Tibial artery (tissue), 4 donors: ENCODE data around the gene KIF16B.

Experiments
- DNase-seq, 2 donors: peaks; one replicate each; pipeline ENCODE4 v3.0.0-alpha.2; 2019
- H3K27ac ChIP-seq, 2 donors: fragments of 200-600 bp; sonication (generic) in 1 of 2; 1 replicate in 1 of 2; 2 replicates in 1 of 2; pipeline ENCODE4 v1.5.1; 2018 to 2019; ENCODE audit warnings: mild to moderate bottlenecking in 1 of 2
- H3K27me3 ChIP-seq, 2 donors: fragments of 200-600 bp; sonication (generic) in 1 of 2; one replicate each; pipeline versions ENCODE4 v1.5.1 to v1.6.0; 2016 to 2019
- H3K36me3 ChIP-seq, 3 donors: fragments of 200-600 bp; sonication (generic) in 2 of 3; one replicate each; pipeline ENCODE4 v1.5.1; 2016 to 2019; ENCODE audit warnings: mild to moderate bottlenecking in 2 of 3
- H3K4me1 ChIP-seq, 4 donors: fragments of 200-600 bp; sonication (generic) in 2 of 4; 1 replicate in 3 of 4; 2 replicates in 1 of 4; pipeline ENCODE4 v1.5.1; 2016 to 2019
- H3K4me3 ChIP-seq, 2 donors: fragments of 200-600 bp; sonication (generic) in 1 of 2; 1 replicate in 1 of 2; 2 replicates in 1 of 2; pipeline ENCODE4 v1.5.1; 2018 to 2019; ENCODE audit warnings: mild to moderate bottlenecking in 2 of 2
- H3K9me3 ChIP-seq, 3 donors: fragments of 200-600 bp; sonication (generic) in 1 of 3; one replicate each; pipeline ENCODE4 v1.5.1; 2016 to 2019
- intact Hi-C: fragments of 100-400 bp; cut with DNase I; formaldehyde crosslinking; loops from one replicate; pipeline ENCODE4 v1.15.0; 2023; ENCODE audit warnings: low total_unique reads
- TF ChIP-seq, protein P1 (sequence below), 2 experiments: fragments of 200-600 bp in 1 of 2; fragments of 450-650 bp in 1 of 2; IDR thresholded peaks; one replicate each; pipeline ENCODE4 v1.5.1; 2017 to 2019; ENCODE audit warnings: antibody characterized with exemption in 2 of 2, mild to moderate bottlenecking in 1 of 2, moderate library complexity in 1 of 2

The KIF16B gene

GRCh38 chr20:16535277-16535676 lies 38.0 kb downstream of the KIF16B start:
- H3K4me3 ChIP-seq = no peak overlapping the region
- H3K36me3 ChIP-seq = no peaks in the 10 kb centered on the region
- no peaks in the 10 kb centered on the region for H3K4me1 ChIP-seq
- no peak overlapping the region for H3K27ac ChIP-seq
- no peak for DNase-seq
- no peaks in the 10 kb centered on the region for H3K9me3 ChIP-seq
- intact Hi-C loops = no loop called here
- TF ChIP-seq, protein P1, sequence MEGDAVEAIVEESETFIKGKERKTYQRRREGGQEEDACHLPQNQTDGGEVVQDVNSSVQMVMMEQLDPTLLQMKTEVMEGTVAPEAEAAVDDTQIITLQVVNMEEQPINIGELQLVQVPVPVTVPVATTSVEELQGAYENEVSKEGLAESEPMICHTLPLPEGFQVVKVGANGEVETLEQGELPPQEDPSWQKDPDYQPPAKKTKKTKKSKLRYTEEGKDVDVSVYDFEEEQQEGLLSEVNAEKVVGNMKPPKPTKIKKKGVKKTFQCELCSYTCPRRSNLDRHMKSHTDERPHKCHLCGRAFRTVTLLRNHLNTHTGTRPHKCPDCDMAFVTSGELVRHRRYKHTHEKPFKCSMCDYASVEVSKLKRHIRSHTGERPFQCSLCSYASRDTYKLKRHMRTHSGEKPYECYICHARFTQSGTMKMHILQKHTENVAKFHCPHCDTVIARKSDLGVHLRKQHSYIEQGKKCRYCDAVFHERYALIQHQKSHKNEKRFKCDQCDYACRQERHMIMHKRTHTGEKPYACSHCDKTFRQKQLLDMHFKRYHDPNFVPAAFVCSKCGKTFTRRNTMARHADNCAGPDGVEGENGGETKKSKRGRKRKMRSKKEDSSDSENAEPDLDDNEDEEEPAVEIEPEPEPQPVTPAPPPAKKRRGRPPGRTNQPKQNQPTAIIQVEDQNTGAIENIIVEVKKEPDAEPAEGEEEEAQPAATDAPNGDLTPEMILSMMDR (IDR thresholded peaks at IDR 0.05) = no peak
- H3K27me3 ChIP-seq = no peaks in the 10 kb centered on the region

GRCh38 chr20:16533502-16533901 lies 39.7 kb downstream of the KIF16B start:
- H3K4me3 ChIP-seq = no peak overlapping the region
- H3K9me3 ChIP-seq = no peaks in the 10 kb centered on the region
- H3K27ac ChIP-seq = no peak overlapping the region

GRCh38 chr20:16531485-16531884 lies 41.8 kb downstream of the KIF16B start:
- Histone ChIP-seq H3K27me3 (no peaks in the 10 kb centered on the region), H3K4me3 (no peak overlapping the region), H3K36me3 (peaks cover 0 to 3% (median 0%) of the 10 kb centered on the region in 3 donors), H3K27ac (no peak overlapping the region), H3K4me1 (no peaks in the 10 kb centered on the region), H3K9me3 (no peaks in the 10 kb centered on the region)
- intact Hi-C loops = no loop called here
- TF ChIP-seq, protein P1 (IDR thresholded peaks at IDR 0.05) = no peak
- no peak for DNase-seq

More at GRCh38 chr20:16533502-16533901, 39.7 kb downstream of the KIF16B start:
- no peaks in the 10 kb centered on the region for H3K4me1 ChIP-seq
- TF ChIP-seq, protein P1 (IDR thresholded peaks at IDR 0.05) = no peak
- no peaks in the 10 kb centered on the region for H3K36me3 ChIP-seq
- no peak for DNase-seq
- intact Hi-C loops = no loop called here
- no peaks in the 10 kb centered on the region for H3K27me3 ChIP-seq

DNA sequence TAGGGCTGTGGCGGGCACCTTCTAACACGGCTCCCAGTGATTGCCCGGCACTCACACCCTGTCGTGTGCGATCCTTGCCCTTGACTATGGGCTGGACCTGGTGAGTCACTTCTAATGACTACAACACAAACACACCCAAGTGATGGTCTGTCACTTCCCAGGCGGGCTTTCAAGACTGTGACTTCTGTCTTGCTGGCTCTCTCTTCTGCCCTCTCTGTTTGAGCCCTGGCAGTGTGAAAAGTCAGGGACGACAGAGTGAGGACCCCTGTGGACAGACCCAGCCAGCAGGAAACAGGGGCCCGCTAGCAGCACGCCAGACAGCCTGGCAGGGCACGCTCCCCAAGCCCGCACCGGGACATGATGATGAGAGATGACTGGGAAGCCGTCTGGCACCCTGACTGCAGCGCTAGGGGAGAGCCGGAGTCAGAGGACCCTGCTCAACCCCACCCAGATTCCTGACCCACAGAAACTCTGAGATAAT lies 43.0 kb downstream of the KIF16B start:
- Histone ChIP-seq H3K4me1 (no peaks in the 10 kb centered on the region), H3K27ac (no peak overlapping the region), H3K9me3 (no peaks in the 10 kb centered on the region), H3K27me3 (no peaks in the 10 kb centered on the region), H3K36me3 (peaks cover 3 to 8% (median 5%) of the 10 kb centered on the region in 3 donors), H3K4me3 (no peak overlapping the region)
- TF ChIP-seq, protein P1 (IDR thresholded peaks at IDR 0.05) = no peak
- intact Hi-C loops = no loop called here
- DNase-seq = no peak

GRCh38 chr20:16528078-16528477 lies 45.2 kb downstream of the KIF16B start:
- Histone ChIP-seq H3K4me3 (no peak overlapping the region), H3K4me1 (no peaks in the 10 kb centered on the region), H3K9me3 (no peaks in the 10 kb centered on the region), H3K27ac (no peak overlapping the region), H3K27me3 (no peaks in the 10 kb centered on the region), H3K36me3 (peaks cover 14 to 18% (median 15%) of the 10 kb centered on the region in 3 donors)
- DNase-seq = no peak
- TF ChIP-seq, protein P1 (IDR thresholded peaks at IDR 0.05) = no peak
- intact Hi-C loops = no loop called here

- Histone ChIP-seq H3K27ac (no peak overlapping the region), H3K4me1 (no peaks in the 10 kb centered on the region), H3K27me3 (no peaks in the 10 kb centered on the region), H3K9me3 (no peaks in the 10 kb centered on the region), H3K4me3 (no peak overlapping the region), H3K36me3 (peaks cover 14 to 18% (median 15%) of the 10 kb centered on the region in 3 donors)
- TF ChIP-seq, protein P1 (IDR thresholded peaks at IDR 0.05) = no peak
- DNase-seq = no peak
- intact Hi-C loops = no loop called here
Observed at GRCh38 chr20:16527438-16527837, 45.8 kb downstream of the KIF16B start.
